Measurements from ENCODE around the gene DRD2. TPM values are rescaled to one million over a fixed set of nuclear protein-coding genes. Genes with fewer than 3 reads are reported as not detected.

DRD2 gene
- total and polyA plus RNA-seq, 4 donors, result not detected

GRCh38 chr11:113458189-113458588 is 17.0 kb downstream of the DRD2 start:
- TF ChIP-seq, protein P1, sequence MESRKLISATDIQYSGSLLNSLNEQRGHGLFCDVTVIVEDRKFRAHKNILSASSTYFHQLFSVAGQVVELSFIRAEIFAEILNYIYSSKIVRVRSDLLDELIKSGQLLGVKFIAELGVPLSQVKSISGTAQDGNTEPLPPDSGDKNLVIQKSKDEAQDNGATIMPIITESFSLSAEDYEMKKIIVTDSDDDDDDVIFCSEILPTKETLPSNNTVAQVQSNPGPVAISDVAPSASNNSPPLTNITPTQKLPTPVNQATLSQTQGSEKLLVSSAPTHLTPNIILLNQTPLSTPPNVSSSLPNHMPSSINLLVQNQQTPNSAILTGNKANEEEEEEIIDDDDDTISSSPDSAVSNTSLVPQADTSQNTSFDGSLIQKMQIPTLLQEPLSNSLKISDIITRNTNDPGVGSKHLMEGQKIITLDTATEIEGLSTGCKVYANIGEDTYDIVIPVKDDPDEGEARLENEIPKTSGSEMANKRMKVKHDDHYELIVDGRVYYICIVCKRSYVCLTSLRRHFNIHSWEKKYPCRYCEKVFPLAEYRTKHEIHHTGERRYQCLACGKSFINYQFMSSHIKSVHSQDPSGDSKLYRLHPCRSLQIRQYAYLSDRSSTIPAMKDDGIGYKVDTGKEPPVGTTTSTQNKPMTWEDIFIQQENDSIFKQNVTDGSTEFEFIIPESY (IDR thresholded peaks at IDR 0.05), result no peak
- TF ChIP-seq YY1 (IDR thresholded peaks at IDR 0.05), result no peak
- Histone ChIP-seq H3K4me3 (ENCODE audit: low read depth in 1 of 3, low read length in 3 of 3) (no peak overlapping the region), H3K27me3 (ENCODE audit: control insufficient read depth in 4 of 4, insufficient read depth in 4 of 4, low read length in 3 of 4) (peaks cover 0 to 4% (median 0%) of the 10 kb centered on the region in 4 donors), H3K4me1 (ENCODE audit: control insufficient read depth in 4 of 4, insufficient read depth in 4 of 4, low read length in 3 of 4) (no peaks in the 10 kb centered on the region), H3K9ac (ENCODE audit: low read depth in 1 of 2, low read length in 2 of 2) (no peak overlapping the region), H3K36me3 (ENCODE audit: control insufficient read depth in 4 of 4, insufficient read depth in 3 of 4, low read depth in 1 of 4, low read length in 3 of 4) (no peaks in the 10 kb centered on the region), H3K9me3 (ENCODE audit: control insufficient read depth in 4 of 4, low read length in 3 of 4) (no peaks in the 10 kb centered on the region), H3K27ac (ENCODE audit: low read depth in 1 of 2, low read length in 2 of 2) (no peak overlapping the region)
- DNase-seq (ENCODE audit: low spot score), result no peak
- 58% methylated on average over 1 of the region's 1 CpG for WGBS

DNA sequence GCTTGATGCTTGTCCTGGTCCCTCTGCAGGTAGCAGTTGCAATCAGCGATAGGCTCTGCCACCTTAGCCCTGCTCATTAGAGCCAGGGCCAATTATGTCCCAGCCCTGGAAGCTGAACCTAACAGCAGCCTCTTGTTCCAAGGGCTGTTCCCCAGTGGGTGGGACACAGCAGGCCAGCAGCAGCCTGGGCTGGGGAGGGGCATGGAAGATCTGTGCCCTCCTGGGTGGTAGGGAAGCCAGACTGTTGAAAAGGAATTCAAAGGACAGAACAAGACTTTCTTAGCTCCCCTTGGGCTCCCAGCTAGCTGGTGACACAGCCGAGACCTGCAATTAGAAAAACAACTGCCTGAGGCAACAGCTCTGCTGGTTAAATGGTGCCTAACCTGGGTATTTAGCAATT is 17.4 kb downstream of the DRD2 start:
- H3K27me3 ChIP-seq (ENCODE audit: control insufficient read depth in 4 of 4, insufficient read depth in 4 of 4, low read length in 3 of 4), result peaks cover 0 to 4% (median 0%) of the 10 kb centered on the region in 4 donors
- DNase-seq (ENCODE audit: low spot score), result no peak
- no peaks in the 10 kb centered on the region for H3K4me1 ChIP-seq (ENCODE audit: control insufficient read depth in 4 of 4, insufficient read depth in 4 of 4, low read length in 3 of 4)
- H3K36me3 ChIP-seq (ENCODE audit: control insufficient read depth in 4 of 4, insufficient read depth in 3 of 4, low read depth in 1 of 4, low read length in 3 of 4), result no peaks in the 10 kb centered on the region
- no peak overlapping the region for H3K4me3 ChIP-seq (ENCODE audit: low read depth in 1 of 3, low read length in 3 of 3)
- H3K9me3 ChIP-seq (ENCODE audit: control insufficient read depth in 4 of 4, low read length in 3 of 4), result no peaks in the 10 kb centered on the region
- 54% methylated on average over 2 of the region's 2 CpGs for WGBS
- no peak for TF ChIP-seq SP1 (IDR thresholded peaks at IDR 0.05)
- TF ChIP-seq, protein P1 (IDR thresholded peaks at IDR 0.05), result no peak
- TF ChIP-seq, protein P2, sequence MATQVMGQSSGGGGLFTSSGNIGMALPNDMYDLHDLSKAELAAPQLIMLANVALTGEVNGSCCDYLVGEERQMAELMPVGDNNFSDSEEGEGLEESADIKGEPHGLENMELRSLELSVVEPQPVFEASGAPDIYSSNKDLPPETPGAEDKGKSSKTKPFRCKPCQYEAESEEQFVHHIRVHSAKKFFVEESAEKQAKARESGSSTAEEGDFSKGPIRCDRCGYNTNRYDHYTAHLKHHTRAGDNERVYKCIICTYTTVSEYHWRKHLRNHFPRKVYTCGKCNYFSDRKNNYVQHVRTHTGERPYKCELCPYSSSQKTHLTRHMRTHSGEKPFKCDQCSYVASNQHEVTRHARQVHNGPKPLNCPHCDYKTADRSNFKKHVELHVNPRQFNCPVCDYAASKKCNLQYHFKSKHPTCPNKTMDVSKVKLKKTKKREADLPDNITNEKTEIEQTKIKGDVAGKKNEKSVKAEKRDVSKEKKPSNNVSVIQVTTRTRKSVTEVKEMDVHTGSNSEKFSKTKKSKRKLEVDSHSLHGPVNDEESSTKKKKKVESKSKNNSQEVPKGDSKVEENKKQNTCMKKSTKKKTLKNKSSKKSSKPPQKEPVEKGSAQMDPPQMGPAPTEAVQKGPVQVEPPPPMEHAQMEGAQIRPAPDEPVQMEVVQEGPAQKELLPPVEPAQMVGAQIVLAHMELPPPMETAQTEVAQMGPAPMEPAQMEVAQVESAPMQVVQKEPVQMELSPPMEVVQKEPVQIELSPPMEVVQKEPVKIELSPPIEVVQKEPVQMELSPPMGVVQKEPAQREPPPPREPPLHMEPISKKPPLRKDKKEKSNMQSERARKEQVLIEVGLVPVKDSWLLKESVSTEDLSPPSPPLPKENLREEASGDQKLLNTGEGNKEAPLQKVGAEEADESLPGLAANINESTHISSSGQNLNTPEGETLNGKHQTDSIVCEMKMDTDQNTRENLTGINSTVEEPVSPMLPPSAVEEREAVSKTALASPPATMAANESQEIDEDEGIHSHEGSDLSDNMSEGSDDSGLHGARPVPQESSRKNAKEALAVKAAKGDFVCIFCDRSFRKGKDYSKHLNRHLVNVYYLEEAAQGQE (IDR thresholded peaks at IDR 0.05), result no peak
- no peak for TF ChIP-seq FOXA2 (IDR thresholded peaks at IDR 0.05)
- no peak overlapping the region for H3K9ac ChIP-seq (ENCODE audit: low read depth in 1 of 2, low read length in 2 of 2)
- no peak overlapping the region for H3K27ac ChIP-seq (ENCODE audit: low read depth in 1 of 2, low read length in 2 of 2)

DNA sequence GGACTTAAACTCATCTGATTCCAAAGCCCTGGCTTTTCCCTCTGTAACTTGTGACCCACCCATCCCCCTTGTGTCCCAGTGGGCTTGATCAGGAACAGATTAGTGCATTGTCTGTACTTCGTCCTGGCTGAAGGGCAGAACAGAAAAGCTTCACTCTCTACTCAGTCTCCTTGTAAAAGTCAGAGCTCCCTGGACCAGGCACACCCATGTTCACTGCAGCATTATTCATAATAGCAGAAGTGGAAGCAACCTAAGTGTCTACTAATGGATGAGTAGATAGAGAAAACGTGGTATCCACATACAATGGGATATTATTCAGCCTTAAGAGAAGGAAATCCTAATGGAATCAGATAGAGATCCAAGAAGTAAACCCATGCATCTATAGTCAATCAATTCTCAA is 20.7 kb downstream of the DRD2 start:
- Histone ChIP-seq H3K27ac (ENCODE audit: low read depth in 1 of 2, low read length in 2 of 2) (no peak overlapping the region), H3K27me3 (ENCODE audit: control insufficient read depth in 4 of 4, insufficient read depth in 4 of 4, low read length in 3 of 4) (no peaks in the 10 kb centered on the region), H3K9me3 (ENCODE audit: control insufficient read depth in 4 of 4, low read length in 3 of 4) (no peaks in the 10 kb centered on the region), H3K36me3 (ENCODE audit: control insufficient read depth in 4 of 4, insufficient read depth in 3 of 4, low read depth in 1 of 4, low read length in 3 of 4) (no peaks in the 10 kb centered on the region), H3K9ac (ENCODE audit: low read depth in 1 of 2, low read length in 2 of 2) (no peak overlapping the region), H3K4me1 (ENCODE audit: control insufficient read depth in 4 of 4, insufficient read depth in 4 of 4, low read length in 3 of 4) (no peaks in the 10 kb centered on the region), H3K4me3 (ENCODE audit: low read depth in 1 of 3, low read length in 3 of 3) (no peak overlapping the region)
- TF ChIP-seq FOXA1 (IDR thresholded peaks at IDR 0.05) (no peak), RXRA (IDR thresholded peaks at IDR 0.05) (no peak), HNF4A (conservative IDR thresholded peaks at IDR 0.05) (no peak), FOXA2 (IDR thresholded peaks at IDR 0.05) (no peak)
- TF ChIP-seq, protein P3, sequence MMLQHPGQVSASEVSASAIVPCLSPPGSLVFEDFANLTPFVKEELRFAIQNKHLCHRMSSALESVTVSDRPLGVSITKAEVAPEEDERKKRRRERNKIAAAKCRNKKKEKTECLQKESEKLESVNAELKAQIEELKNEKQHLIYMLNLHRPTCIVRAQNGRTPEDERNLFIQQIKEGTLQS (IDR thresholded peaks at IDR 0.05), result no peak
- WGBS, result 47% methylated on average over 2 of the region's 2 CpGs
- no peak for DNase-seq (ENCODE audit: low spot score)
